T-helper 2 cell (primary cell): ENCODE data around the gene RPL36AL.

Experiments
- DNase-seq, 5 experiments: peaks; one replicate each; pipeline versions ENCODE4 v3.0.0 to v3.0.0-alpha.2; 2012 to 2022

Gene RPL36AL

DNA sequence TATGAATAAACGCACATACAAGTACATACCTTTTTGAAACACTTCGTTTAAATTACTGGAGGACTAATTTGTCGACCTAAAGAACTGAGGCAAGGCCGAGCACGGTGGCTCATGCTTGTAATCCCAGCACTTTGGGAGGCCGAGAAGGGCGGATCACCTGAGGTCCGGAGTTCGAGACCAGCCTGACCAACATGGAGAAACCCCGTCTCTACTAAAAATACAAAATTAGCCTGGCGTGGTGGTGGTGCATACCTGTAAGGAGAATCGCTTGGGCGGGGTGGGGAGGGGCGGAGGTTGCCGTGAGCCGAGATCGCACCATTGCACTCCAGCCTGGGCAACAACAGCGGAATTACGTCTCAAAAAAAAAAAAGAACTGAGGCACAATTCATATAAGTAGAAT, 1.2 kb downstream of the RPL36AL start:
- DNase-seq: peak in 1 of 5 experiments; percentile 23

- DNase-seq: no peak
These were observed 2.4 kb downstream of the RPL36AL start for GRCh38 chr14:49617852-49618519.

DNA sequence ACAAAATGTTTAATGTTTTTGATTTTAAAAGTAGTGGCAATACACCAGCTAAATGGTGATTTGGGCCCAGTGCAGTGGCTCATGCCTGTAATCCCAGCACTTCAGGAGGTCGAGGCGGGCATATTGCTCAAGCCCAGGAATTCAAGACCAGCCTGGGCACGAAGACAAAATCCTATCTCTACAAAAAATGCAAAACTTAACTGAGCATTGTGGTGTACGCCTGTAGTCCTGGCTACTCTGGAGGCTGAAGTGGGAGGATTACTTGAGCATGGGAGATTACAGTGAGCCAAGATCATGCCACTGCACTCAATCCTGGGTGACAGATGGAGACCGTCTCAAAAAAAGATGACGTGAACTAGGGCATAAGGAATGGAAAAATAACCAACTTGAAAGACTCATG, 4.7 kb downstream of the RPL36AL start:
- no peak for DNase-seq

DNA sequence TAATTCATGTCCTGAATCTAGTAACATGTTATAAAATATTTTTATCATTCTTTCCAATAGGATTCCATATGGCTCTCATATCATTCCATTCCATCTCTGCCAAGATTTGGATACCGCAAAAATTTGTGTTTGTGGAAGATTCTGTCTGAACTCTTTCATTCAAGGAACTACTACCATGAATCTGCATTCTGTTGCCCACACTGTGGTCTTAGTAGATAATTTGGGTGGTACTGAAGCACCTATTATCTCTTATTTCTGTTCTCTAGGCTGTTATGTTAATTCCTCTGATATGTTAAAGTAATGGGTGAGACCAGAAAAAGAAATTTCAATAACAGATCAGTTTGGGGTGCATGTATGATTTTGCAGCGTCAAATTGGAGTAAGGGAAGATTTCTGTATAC, 6.2 kb downstream of the RPL36AL start:
- DNase-seq: no peak

GRCh38 chr14:49612671-49613070, 7.8 kb downstream of the RPL36AL start:
- DNase-seq: no peak

DNA sequence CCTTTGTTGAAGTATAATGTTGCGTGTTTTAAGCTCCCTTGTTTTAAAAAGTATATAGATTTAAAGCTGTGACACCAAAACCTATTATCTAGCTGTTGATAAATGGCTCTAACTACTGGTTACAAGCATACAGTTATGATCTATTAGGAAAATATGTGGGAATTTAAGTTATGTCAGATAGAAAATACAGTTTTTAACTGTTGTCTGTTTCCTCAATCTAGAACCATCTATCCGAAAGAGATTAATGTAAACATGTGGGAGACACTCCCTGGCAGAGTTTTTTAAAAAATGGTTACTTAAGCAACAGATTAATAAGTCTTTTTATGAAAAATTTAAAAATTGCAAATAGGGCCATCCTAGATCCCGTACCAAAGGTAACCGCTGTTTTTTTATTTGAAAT, 8.2 kb downstream of the RPL36AL start:
- DNase-seq: no peak

DNA sequence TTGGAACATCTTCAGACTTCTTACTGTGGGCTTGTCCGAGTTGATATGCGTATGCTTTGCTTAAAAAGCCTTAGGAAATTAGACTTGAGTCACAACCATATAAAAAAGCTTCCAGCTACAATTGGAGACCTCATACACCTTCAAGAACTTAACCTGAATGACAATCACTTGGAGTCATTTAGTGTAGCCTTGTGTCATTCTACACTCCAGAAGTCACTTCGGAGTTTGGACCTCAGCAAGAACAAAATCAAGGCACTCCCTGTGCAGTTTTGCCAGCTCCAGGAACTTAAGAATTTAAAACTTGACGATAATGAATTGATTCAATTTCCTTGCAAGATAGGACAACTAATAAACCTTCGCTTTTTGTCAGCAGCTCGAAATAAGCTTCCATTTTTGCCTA, 12.8 kb downstream of the RPL36AL start:
- no peak for DNase-seq

- DNase-seq: peak; percentile 70 to 85 (median 79)
These were observed 21.7 kb downstream of the RPL36AL start, which contains the start of gene LRR1 for GRCh38 chr14:49598485-49599300. TSS of gene LRR1 (plus strand) at chr14:49598940. CDS start at chr14:49599021, 81 bp downstream.

DNA sequence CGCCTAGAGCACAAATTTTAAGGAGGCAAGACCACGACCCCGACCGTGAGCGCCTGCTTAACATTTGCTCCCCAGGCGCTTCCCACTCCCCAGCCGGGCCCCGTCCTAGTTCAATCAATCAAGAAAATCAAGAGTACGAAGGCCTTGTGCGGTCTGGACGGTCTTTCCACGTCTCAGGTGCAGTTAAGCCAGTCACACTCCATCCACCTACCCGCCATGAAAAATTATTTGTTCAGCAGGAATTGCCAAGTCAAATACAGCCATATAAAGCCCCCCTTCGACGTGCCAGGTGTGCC, 22.3 kb downstream of the RPL36AL start:
- no peak for DNase-seq

DNA sequence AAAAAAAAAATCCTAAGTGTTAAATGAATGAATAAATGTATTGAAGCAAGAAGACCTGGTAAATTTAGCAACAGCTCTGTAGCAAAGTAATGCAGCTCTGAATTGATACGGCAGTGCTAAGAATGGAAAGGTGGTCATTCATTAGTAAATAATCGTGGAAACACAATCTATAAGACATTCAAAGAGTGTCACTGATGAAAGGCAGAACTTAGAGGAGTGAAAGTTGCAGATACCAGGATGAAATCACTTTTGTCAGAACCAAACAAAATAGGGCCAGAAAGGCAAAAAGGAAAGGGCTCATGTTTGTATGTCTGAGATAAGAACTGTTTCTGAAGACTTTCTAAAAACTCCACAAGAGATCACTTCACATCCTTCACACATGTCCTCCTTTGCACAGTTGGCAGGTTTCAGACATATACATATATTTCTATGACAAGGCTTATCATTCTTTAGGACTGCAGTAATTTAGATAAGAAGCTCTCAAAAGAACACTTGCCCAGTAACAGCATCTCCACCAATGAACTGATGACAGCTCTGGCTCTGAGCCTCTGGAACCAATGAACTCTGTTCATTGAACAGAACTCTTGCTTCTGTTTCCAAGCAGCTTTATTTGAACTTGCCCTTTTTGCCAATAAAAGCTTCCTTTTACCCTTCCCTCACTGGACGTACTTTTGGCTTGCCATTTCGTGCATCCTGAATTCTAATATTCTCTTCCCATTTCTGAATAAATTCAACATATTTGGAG, 25.9 kb downstream of the RPL36AL start:
- DNase-seq: peak in 1 of 5 experiments; percentile 62

- DNase-seq: no peak
These were observed 27.4 kb downstream of the RPL36AL start for GRCh38 chr14:49593016-49593415.

GRCh38 chr14:49589387-49589786, 31.0 kb downstream of the RPL36AL start:
- no peak for DNase-seq

- peak in 4 of 5 experiments; percentile 22 to 75 (median 56) for DNase-seq
These were observed 33.6 kb downstream of the RPL36AL start for GRCh38 chr14:49586673-49587460.

- DNase-seq: peak; percentile 90 to 99 (median 97)
These were observed 34.4 kb downstream of the RPL36AL start, which contains the start of gene RPS29 for GRCh38 chr14:49585803-49586672. TSS of gene RPS29 (minus strand) at chr14:49586380. CDS start at chr14:49586346, 34 bp downstream.

- DNase-seq: peak in 1 of 5 experiments; percentile 34
These were observed 35.3 kb downstream of the RPL36AL start for GRCh38 chr14:49584981-49585640.

- no peak for DNase-seq
These were observed 36.4 kb downstream of the RPL36AL start for GRCh38 chr14:49584058-49584457.

GRCh38 chr14:49583629-49584028, 36.8 kb downstream of the RPL36AL start:
- no peak for DNase-seq

GRCh38 chr14:49582113-49582977, 38.1 kb downstream of the RPL36AL start:
- DNase-seq: no peak

- no peak for DNase-seq
These were observed 39.0 kb downstream of the RPL36AL start for GRCh38 chr14:49581209-49582112.
